Activated T-helper 2 cell treated with anti-CD3 and anti-CD28 coated beads, Interferon-gamma antibody, Interleukin-2, Interleukin-4, amounts not matched to agents 10 μg/mL and 5 μg/mL and 100 μg/mL, durations not matched to agents 14 hours and 24 hours and 36 hours (primary cell): ENCODE results near the gene LY6G6C. TPM values are rescaled to one million over a fixed set of nuclear protein-coding genes. Genes with fewer than 3 reads are reported as not detected.

ENCODE experiments used
- DNase-seq: peaks from one replicate; pipeline ENCODE4 v3.0.0; 2021; ENCODE audit warnings: low spot score
- H3K27ac Mint-ChIP-seq: one replicate; pipeline ENCODE4 v1.8.0; 2021; ENCODE audit warnings: mixed read lengths
- H3K27me3 Mint-ChIP-seq: one replicate; pipeline ENCODE4 v1.8.0; 2021; ENCODE audit warnings: low read depth, mixed read lengths
- H3K36me3 Mint-ChIP-seq: one replicate; pipeline ENCODE4 v1.8.0; 2021; ENCODE audit warnings: low read depth, mixed read lengths
- H3K4me1 Mint-ChIP-seq: one replicate; pipeline ENCODE4 v1.8.0; 2021; ENCODE audit warnings: low read depth, mixed read lengths
- H3K4me3 Mint-ChIP-seq: one replicate; pipeline ENCODE4 v1.8.0; 2021; ENCODE audit warnings: low read depth, mild to moderate bottlenecking, moderate library complexity, mixed read lengths
- H3K9me3 Mint-ChIP-seq: one replicate; pipeline ENCODE4 v1.8.0; 2021; ENCODE audit warnings: mixed read lengths
- intact Hi-C: fragments of 100-400 bp; cut with micrococcal nuclease; formaldehyde crosslinking; loops from one replicate; pipeline ENCODE4 v1.15.1; 2023
- total RNA-seq: library from RNA; stranded (reverse); gene quantifications from 2 replicates; pipeline ENCODE4 v1.2.3, GENCODE V29; 2022

Gene LY6G6C
- total RNA-seq, 1 donor from 2014 or later = not detected

DNA sequence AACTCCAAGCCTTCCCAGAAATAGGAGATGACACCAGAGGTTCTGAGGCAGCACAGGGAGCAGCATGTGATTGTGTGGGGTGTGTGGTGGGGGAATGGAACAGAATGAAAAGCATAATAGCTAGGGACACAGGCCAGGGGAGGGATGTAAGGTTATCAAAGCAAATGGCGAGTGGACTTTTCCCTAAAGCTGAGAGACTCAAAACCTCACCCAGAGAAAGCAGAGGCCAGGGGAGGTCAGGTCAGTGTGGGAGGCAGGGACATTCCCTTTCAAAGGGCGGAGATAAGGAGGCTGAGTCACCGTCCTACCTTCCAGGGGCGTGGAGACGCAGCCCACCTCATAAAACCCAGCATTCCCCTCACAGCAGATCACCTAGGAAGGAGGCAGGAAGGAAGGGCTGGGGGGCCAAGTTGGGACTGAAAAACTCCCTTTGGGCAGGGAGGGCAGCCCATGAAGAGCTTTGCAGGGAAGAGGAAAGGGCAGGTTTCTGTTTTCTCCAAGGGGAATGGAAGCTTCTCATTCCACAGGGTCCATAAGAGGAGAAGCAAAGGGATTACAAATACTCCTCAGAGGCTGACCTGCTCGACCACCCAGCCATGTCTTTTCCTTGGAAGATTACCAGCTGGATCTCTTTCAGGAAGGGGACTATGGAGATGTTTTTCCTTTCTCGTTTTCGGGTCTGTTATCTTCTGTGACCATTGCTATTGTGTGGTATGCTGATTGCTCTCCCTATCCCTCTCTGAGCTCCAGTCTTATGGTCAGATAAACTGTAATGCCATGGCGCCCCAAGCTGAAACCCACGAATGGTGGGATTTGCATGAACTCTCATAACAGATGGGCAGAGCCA is 31.1 kb downstream of the LY6G6C start:
- Mint-ChIP-seq H3K27me3 (no peaks in the 10 kb centered on the region), H3K4me3 (no peak overlapping the region), H3K27ac (no peak overlapping the region), H3K36me3 (peaks cover 57% of the 10 kb centered on the region), H3K4me1 (peaks cover 10% of the 10 kb centered on the region), H3K9me3 (no peaks in the 10 kb centered on the region)
- no peak for DNase-seq
- intact Hi-C loops = no loop called here

DNA sequence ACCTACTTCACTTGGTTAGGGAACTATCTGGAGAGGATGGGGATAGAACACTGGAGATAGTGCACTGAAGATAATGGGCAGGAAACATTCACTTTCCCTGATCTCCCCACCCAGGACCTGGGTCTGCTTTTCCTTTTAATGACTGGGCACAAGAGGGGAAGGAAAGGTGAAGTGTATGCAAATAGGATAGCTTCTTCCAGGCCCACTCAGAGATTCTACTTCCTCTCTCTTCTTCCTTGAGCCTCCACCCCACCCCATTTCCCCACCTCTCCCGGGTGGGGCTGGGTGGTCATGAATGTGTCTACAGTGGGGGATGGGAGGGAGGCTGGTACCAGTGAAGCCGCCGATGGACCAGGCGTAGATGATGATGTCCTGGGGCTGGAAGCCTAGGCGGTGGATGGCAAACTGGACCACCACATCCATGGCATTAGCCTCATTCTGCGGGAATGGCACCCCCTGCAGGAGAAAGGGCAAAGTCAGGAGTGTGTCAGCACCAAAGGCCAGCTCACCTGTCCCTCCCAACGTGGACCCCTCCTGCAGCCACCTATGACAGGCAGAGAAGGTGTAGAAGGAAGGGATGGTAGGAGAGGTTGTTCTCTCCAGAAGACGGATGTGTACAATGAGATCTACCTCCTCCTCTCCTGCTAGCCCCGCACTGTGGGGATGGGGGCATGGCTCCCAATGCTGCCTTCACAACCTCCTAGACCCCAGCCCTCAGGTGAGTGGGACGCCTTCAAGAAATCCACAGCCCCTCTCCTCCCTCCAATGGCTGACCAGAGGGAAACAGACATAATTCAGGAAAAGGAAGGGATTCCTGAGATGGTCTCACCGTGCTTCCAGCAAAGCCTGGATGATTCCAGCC is 32.1 kb downstream of the LY6G6C start:
- H3K27me3 Mint-ChIP-seq = no peaks in the 10 kb centered on the region
- no peaks in the 10 kb centered on the region for H3K9me3 Mint-ChIP-seq
- peaks cover 10% of the 10 kb centered on the region for H3K4me1 Mint-ChIP-seq
- no peak overlapping the region for H3K27ac Mint-ChIP-seq
- no peak overlapping the region for H3K4me3 Mint-ChIP-seq
- no peak for DNase-seq
- intact Hi-C loops = loop anchor here (10.0 kb wide), 1 partner anchor 265 kb away; the partner anchor contains the start of genes NELFE and SKIC2
- peaks cover 50% of the 10 kb centered on the region for H3K36me3 Mint-ChIP-seq

DNA sequence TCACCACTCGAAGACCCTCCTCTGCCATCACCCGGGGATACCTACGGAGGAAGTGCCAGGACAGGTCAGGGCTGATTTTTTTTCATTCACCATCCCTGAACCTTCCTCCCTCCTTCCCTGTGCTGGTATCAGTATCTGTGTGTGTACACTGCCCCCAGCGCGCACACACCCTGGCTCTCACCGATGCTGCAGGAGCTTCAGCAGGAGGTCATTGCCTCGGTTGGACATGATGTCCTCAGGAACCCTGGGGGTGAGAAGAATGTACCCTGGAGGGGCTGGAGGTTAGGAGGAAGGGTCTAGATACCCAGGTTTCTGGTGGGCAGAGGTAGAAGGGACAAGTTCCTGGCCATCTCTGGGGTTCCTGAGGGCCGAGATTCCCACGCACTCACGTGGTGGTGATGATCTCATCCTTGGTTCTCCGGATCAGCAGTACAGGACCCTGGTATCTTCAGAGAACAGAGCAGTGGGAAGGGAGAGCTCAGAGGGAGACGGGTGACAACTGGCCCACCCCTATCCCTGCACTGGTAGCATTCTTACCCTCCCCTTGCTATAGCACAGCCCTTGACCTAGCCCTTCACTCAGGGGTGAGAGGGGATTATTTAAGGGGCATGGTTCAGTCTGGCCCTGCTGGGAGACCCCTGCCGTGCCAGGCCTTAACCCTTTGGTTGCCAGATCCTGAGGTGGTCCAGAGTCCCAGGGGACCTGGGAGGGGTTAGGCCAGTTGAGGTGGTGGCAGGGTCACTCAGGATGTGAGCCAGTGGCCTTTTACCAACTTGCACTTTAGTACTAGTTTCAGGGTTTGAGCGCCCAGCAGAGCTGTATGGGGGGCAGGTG is 33.5 kb downstream of the LY6G6C start:
- Mint-ChIP-seq H3K27ac (no peak overlapping the region), H3K9me3 (no peaks in the 10 kb centered on the region), H3K4me1 (peaks cover 10% of the 10 kb centered on the region), H3K4me3 (no peak overlapping the region), H3K27me3 (no peaks in the 10 kb centered on the region), H3K36me3 (peaks cover 44% of the 10 kb centered on the region)
- no peak for DNase-seq
- intact Hi-C loops = loop anchor here (10.0 kb wide), 1 partner anchor 267 kb away; the partner anchor contains the start of genes NELFE and SKIC2

DNA sequence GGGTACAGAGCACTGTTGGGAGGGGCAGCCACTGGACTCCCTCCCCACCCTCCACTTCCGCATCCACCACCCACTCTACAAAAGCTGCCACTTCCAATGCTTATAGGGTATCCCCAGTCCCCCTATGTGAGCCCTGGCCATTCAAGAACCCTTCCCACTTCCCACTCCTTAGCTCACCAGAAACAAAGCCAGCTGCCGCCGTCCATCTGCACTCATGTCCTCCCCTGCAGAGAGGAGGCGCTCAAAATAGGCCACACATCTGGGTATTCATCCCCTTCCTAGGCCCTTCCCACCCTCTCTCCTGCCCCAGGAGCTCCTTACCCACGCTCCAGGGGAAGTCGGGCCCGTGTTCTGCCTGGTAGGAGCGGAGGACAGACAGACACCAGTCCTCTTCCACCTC is 34.2 kb downstream of the LY6G6C start:
- no peak for DNase-seq
- intact Hi-C loops = loop anchor here (10.0 kb wide), 1 partner anchor 267 kb away; the partner anchor contains the start of genes NELFE and SKIC2
- no peaks in the 10 kb centered on the region for H3K9me3 Mint-ChIP-seq

DNA sequence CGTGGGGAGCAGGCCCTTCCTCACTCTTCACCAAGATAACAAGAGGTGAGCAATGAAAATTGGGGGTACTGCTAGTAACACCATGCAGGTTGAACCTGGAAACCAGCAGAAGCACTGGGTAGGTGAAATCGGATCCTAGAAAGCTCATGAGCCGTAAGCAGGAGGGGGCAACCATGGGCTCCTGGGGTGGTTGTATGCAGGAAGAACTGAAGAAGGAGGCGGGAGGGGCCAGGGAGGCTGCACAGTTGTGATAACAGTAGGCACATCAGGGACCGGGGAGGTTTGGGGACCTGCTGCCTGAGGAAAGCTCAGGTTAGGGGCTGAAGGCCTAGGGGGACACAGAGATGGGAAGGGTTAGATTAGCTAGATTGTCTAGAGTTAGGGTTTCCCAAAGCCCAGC is 35.1 kb downstream of the LY6G6C start:
- H3K4me3 Mint-ChIP-seq = no peak overlapping the region
- H3K9me3 Mint-ChIP-seq = no peaks in the 10 kb centered on the region
- DNase-seq = no peak
- H3K4me1 Mint-ChIP-seq = peaks cover 12% of the 10 kb centered on the region
- H3K36me3 Mint-ChIP-seq = peaks cover 34% of the 10 kb centered on the region
- intact Hi-C loops = loop anchor here (10.0 kb wide), 1 partner anchor 268 kb away; the partner anchor contains the start of genes NELFE and SKIC2
- H3K27me3 Mint-ChIP-seq = no peaks in the 10 kb centered on the region
- peak overlapping the region; percentile 13 for H3K27ac Mint-ChIP-seq

More for the DNA sequence above, 34.2 kb downstream of the LY6G6C start:
- peaks cover 37% of the 10 kb centered on the region for H3K36me3 Mint-ChIP-seq
- no peak overlapping the region for H3K4me3 Mint-ChIP-seq
- no peak overlapping the region for H3K27ac Mint-ChIP-seq
- H3K27me3 Mint-ChIP-seq = no peaks in the 10 kb centered on the region
- peaks cover 10% of the 10 kb centered on the region for H3K4me1 Mint-ChIP-seq

DNA sequence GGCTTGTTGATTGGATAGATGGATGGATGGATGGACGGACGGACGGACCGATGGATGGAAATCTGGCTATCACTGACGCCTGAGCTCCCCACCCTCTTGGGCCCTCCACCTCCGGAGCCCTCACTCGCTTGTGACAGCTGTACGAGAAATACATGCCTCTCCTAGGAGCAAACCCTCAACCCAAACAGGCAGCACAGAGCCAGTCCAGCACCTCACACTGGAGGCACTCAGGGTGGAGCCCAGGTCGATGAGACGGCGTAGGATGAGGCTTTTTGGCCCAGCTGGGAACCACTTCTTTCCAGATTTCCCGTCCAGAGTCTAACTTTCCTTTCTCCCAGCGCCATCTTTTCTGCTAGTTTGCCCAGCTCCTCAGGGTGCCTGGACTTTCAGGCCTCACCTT is 38.0 kb downstream of the LY6G6C start:
- Mint-ChIP-seq H3K27me3 (no peaks in the 10 kb centered on the region), H3K4me3 (no peak overlapping the region), H3K4me1 (peaks cover 16% of the 10 kb centered on the region), H3K36me3 (peaks cover 21% of the 10 kb centered on the region), H3K9me3 (no peaks in the 10 kb centered on the region), H3K27ac (no peak overlapping the region)
- no peak for DNase-seq
- intact Hi-C loops = loop anchor here (5.0 to 10.0 kb wide), 2 partner anchors 149 to 271 kb away; partner anchors contain the start of genes NELFE and SKIC2

DNA sequence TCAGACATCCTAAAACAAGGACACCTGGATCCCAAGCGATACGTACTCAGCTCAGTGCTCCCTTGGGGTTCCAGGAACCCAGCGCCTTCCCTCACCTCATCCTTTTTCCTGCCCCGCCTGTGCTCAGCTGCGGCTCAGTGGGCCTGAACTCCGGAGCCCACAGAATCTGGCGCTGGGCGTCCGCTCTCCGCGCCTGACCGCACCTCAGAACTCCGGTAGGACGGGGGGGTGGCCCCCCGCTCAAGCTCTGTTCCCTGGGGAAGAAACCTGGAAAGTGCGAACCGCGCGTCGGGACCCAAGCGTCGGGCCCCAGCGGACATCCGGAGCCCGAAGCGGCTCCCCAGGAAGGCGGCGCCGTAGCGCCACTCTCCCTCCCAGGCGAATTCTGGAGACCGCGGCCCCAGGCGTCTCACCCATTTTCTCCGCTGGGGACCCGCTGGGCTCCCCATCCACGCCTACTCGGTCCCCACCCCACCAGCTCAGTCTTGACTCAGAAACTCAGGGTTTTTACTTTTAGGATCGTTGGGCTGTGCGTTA is 40.3 kb downstream of the LY6G6C start:
- no peak overlapping the region for H3K27ac Mint-ChIP-seq
- H3K9me3 Mint-ChIP-seq = no peaks in the 10 kb centered on the region
- H3K4me3 Mint-ChIP-seq = peak overlapping the region; percentile 73
- no peaks in the 10 kb centered on the region for H3K27me3 Mint-ChIP-seq
- peaks cover 21% of the 10 kb centered on the region for H3K4me1 Mint-ChIP-seq
- peaks cover 7% of the 10 kb centered on the region for H3K36me3 Mint-ChIP-seq
- no peak for DNase-seq
- intact Hi-C loops = loop anchor here (2.0 to 10.0 kb wide), 3 partner anchors 58 to 274 kb away; partner anchors contain the start of genes NELFE and SKIC2

DNA sequence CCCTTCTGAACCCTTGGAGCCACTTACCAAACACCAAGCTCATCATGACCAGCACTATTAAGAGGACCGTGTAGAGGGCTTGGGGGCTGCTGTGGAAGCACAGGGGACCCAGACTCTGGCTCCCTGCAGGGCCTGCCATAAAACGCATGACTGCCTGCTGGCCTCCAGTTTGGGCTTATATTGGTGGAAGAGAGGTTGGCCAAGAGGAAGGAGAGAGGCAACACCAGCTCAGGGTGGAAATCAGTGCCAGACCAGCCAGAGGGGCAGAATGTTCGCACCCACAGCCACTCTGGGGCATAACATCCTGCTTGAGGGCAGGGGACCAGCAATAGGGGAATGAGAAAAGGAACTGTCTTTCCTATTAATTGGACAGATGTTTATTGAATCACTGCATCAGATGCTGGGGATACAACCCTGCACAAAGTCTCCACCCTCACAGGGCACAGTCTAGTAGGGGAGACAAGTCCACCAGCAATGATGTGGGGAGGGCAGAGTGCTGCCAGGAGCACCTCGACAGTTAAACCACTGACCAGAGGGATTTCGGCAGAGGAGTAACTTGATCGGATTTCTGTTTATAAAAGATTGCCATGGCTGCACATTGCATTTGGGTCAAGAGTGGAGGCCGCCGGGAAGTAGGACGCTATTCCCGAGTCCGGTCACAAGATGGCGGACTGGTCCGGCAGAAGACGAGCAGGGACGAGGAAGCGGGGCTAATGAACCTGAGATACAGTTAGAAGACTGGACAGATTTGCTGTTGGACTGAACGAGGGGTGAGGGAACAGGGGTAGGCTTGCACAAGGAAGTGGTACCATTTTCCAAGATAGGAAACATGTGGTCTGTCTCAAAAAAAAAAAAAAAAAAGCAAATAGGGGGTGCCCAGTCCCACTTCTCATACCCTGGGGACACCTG is 41.1 kb downstream of the LY6G6C start, which contains the start of gene LY6G5C:
TSS of gene LY6G5C (minus strand) at position 842 of the 909 bp plus-strand sequence. CDS start at position 148, 694 bp downstream.
- H3K4me1 Mint-ChIP-seq = peaks cover 21% of the 10 kb centered on the region
- no peaks in the 10 kb centered on the region for H3K9me3 Mint-ChIP-seq
- H3K27ac Mint-ChIP-seq = peak within 1 kb of the TSS; percentile 64
- H3K4me3 Mint-ChIP-seq = peak within 1 kb of the TSS; percentile 73
- peak; percentile 58 for DNase-seq
- peaks cover under 1% of the 10 kb centered on the region for H3K36me3 Mint-ChIP-seq
- intact Hi-C loops = loop anchor here (1.0 to 10.0 kb wide), 4 partner anchors 58 to 274 kb away; partner anchors contain the start of genes NELFE and SKIC2
- H3K27me3 Mint-ChIP-seq = no peaks in the 10 kb centered on the region

DNA sequence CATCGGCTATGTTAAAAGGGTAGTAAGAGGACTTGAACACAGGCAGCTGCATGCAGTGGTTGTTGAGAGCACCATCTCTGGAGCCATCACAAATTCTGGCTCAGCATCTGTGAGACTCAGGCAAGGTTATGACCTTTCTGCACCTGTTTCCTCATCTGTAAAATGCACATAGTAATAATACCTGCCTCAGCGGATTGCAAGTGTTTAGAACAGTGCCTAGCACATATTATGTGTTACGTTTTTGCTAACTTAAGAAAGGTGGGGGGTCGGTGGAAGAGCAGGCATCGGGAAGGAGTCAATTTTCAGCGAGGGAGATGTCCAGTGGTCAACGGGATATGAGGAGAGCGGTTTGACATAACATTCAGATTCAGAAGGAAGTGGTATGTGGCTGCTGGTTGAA is 43.6 kb downstream of the LY6G6C start:
- no peak for DNase-seq
- Mint-ChIP-seq H3K36me3 (peaks cover 8% of the 10 kb centered on the region), H3K27me3 (no peaks in the 10 kb centered on the region), H3K4me3 (no peak overlapping the region), H3K4me1 (peaks cover 21% of the 10 kb centered on the region), H3K27ac (no peak overlapping the region), H3K9me3 (no peaks in the 10 kb centered on the region)
- intact Hi-C loops = no loop called here

DNA sequence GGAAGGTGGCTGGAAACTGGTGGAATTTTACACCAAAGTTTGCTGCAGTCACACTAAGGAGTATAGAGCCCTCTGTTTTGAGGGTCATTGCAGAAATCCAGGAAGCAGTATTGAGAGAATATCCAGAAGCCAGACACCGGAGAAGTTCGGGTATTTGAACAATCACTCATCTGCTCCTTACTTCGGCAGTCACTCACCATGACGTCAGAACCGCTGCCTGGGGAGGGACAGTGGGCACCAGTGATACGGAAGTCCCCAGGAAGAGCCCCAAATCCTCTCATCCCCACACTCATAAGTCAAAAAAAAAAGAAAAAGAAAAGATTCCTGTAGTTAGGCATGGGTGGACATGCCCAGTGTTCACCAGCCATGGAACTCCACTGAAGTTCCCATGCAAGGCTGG is 44.6 kb downstream of the LY6G6C start:
- intact Hi-C loops = no loop called here
- Mint-ChIP-seq H3K9me3 (no peaks in the 10 kb centered on the region), H3K4me3 (no peak overlapping the region), H3K4me1 (peaks cover 21% of the 10 kb centered on the region), H3K36me3 (peaks cover 19% of the 10 kb centered on the region), H3K27ac (no peak overlapping the region), H3K27me3 (no peaks in the 10 kb centered on the region)
- no peak for DNase-seq

DNA sequence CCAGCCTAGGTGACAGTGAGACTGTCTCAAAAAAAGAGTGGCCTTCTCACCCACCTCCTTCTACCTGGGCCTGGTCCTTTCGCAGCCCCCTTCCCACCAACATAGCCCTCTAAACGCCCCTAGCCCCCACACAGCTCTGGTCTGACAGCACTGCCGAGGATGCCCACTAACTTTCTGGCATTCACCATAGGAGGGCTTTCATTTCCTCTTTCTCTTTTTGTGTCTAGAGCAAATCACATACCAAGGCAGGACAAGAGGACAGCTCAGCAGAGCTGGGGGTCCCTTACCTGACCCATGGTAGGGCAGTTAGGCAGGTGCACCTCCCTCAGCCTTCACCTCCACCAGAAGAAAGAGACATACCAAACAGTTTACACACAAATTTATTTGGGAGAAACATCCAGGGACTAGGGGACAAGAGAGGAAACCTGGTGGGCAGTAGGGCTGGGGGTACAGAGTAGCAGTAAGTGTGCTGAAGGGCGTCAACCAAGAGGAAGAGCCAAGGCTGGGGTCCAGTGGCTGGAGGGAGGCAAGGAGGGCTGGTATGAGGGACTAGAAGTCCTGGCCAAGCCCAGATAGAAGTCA is 45.1 kb downstream of the LY6G6C start:
- intact Hi-C loops = no loop called here
- no peak for DNase-seq
- H3K4me3 Mint-ChIP-seq = no peak overlapping the region
- H3K36me3 Mint-ChIP-seq = peaks cover 23% of the 10 kb centered on the region
- no peaks in the 10 kb centered on the region for H3K27me3 Mint-ChIP-seq
- H3K4me1 Mint-ChIP-seq = peaks cover 19% of the 10 kb centered on the region
- no peak overlapping the region for H3K27ac Mint-ChIP-seq
- no peaks in the 10 kb centered on the region for H3K9me3 Mint-ChIP-seq
